ENCODE data around the gene VSIR.

VSIR gene

DNA sequence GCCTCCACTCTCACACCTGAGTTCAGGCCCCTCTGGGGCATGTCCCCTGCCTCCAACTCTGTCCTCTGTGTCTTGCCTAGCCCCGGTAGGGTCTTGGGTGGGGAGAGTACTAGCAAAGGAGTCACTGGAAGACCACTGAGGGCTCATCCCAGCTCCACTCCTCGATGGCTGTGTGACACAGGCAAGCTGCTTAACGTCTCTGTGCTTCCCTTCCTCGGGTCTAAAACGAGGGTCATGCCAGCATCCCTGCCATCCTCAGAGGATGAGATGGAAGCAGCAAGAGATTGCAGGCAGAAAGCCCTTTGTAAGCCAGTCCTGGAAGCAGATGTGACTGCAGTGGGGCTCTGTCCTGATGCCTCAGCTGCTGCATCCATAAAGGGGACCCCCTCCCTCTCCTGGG, 38.5 kb downstream of the VSIR start:
- no peak for DNase-seq (ENCODE audit: low read depth in 1 of 2, low spot score in 1 of 2)

DNA sequence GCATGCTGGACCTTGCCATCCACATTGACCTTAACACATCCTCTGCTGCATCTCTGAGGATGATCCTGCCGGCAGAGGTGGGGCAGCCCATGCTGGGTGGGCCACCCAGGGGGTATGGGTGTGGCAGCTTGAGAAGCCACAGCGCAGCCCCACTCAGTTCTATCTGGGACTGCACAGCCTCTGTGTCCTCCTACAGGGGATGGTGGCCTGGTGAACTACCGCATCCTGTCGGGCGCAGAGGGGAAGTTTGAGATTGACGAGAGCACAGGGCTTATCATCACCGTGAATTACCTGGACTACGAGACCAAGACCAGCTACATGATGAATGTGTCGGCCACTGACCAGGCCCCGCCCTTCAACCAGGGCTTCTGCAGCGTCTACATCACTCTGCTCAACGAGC, 41.5 kb downstream of the VSIR start:
- no peak for DNase-seq (ENCODE audit: low read depth in 1 of 2, low spot score in 1 of 2)

DNA sequence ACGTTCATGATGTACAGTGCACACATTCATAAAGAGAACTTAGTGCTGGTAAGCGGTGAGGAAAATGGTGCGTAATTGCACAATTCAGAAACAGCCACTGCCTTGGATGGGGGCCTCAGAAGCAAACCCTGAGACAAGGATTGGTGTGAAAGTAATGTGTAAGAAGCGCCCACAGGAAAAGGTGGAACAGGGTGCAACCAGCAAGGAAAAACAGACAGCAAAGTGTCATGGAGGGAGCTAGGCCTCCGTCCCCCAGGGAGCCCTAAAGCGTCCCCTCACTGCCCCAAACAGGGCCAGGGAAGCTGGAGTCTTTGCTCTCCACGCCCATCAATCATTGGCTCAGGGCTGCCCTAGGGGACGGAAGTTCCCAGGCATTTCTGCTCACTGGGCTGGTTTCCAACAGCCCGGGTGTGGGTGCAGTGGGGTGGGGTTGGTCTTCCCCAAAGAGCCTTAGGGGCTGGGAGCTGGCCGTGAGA, 44.1 kb downstream of the VSIR start:
- no peak for DNase-seq (ENCODE audit: low read depth in 1 of 2, low spot score in 1 of 2)

DNA sequence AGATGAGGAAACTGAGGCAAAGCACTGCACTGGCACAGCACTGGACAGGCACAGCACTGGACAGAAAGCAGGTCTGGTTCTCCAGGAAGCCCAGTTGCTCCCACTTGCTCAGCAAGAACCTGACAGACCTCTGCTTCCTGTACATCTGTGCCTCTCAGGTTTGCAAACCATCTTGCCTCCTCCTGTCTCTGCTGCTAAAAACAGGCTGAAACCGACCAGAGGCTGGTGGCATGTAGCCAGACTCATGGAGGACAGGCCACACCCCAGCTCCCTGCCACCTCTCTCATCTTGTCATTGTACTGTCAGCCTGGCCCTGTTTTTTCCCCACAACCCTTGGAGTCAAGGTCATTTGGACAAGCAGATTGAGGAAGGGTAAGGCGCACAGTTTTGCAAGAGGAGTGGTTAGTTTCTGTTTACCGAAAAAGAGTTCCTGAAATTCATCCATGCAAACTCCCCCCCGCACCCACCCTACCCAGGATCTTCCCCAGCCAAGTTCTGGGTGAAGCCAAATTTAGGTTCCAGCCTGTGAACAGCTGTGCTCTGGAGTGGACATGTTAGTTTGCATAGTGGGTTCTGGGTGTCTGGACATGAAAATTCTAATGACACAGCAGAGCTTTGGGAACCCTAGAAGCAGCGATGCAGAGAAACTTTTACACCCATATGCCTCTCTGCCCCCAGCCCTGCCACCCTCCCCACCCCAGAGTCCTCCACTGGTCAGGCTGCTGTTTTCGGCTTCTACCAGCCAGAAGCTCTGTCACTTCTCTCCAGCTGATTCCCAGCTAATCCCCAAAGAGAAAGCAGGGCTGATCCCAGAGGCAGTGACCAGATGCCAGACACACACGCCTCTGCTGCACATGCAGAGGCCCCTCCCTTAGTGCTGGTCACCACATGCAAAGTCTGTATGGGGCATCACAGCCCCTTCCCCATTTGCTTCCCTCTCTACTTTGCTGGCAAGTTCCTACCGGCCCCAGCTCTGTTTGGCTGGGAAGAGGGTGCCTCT, 45.3 kb downstream of the VSIR start:
- DNase-seq (ENCODE audit: low read depth in 1 of 2, low spot score in 1 of 2), result peak in 1 of 2 donors; percentile 57

DNA sequence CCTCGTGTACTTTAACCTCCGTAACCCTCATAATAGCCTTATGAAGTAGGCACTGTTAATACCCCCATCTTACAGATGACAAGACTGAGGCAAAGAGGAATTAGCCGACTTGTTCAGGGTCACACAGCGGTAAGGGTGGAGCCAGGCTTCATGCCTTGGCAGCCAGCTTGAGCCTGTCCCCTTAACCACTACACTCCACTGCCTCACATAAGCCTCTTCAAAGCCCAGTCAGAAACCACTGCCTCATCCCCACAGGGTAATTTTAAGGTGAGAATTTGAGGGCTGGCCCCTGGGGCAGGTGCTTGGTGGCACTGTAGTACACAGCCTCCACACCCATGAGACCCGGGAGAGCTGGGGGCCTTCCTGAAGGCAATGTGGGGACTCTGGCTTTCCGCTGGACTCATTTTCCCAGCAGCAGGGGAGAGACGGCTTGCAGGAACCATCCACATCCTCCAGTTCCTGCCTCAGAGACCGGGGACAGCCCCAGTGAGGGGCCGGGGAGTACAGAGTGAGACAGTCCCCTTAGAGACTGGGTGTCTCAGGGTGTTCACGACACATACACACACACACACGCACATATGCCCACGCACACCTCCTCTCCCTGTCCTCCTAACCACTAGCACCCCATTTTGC, 46.1 kb downstream of the VSIR start:
- peak in 1 of 2 donors; percentile 65 for DNase-seq (ENCODE audit: low read depth in 1 of 2, low spot score in 1 of 2)

DNA sequence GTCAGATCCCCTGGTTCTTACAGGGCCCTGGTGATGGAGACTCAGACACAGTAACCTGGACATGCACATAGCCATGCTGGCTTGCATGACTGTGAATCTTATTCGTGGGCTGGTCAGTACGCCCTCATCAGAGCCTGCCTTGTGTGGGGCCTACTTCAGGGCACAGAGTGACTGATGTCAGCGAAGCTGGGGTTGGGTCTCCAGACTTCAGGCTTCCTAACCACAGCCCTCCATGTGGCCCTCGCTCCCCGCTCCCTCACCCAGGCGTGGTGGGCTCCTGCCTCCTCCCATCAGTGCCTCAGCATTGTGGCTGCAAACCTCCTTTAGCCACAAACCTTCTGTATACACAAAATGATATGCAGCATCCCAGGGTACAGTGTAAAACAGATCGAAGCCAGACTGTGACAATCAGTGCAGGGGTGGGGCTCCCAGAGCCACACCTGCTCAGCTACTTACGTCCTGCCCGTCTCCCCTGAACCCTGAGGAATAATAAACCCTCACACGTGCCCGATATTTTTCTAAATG, 46.7 kb downstream of the VSIR start:
- peak in 1 of 2 donors; percentile 46 for DNase-seq (ENCODE audit: low read depth in 1 of 2, low spot score in 1 of 2)

DNA sequence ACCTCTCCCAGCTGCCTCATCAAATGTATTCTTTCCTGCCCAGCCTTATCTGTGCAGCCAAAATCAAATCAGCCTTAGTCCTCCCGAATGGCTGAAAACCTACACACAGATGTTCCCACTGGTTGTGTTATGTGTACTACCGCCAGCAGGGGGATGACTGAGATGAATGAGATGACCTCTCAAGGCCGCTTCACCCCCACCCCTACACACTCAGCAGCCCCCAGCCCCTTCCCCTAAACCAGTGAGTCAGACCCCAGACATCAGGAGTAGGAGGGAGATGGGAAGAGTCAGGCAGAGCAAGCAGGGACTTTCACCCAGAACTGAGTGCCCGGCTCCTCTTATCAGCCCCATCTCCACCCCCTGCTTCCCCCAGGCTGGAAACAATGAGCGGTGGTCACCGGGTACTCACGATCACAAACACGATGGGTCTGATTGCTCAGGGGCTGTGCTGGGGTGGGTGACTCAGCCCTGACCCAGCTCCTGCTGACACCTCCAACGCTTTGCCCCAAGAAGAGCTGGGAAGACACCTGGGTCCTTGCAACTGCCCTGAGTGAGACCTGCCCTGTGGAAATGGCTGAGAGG, 47.2 kb downstream of the VSIR start:
- peak in 1 of 2 donors; percentile 82 for DNase-seq (ENCODE audit: low read depth in 1 of 2, low spot score in 1 of 2)

DNA sequence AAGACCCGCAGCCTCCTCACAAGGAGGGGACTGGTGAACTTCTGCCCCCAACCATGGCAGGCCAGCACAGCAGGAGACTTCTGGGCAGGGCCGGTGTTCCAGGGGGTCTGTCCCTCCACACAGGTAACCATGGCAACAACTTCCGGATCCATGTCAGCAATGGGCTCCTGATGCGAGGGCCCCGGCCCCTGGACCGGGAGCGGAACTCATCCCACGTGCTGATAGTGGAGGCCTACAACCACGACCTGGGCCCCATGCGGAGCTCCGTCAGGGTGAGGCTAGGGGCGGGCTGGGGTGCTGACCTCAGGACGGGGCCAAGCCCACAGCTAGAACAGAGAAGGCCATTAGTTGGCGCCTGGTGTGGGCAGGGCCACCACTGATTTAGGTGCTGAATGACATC, 48.1 kb downstream of the VSIR start:
- DNase-seq (ENCODE audit: low read depth in 1 of 2, low spot score in 1 of 2), result no peak

DNA sequence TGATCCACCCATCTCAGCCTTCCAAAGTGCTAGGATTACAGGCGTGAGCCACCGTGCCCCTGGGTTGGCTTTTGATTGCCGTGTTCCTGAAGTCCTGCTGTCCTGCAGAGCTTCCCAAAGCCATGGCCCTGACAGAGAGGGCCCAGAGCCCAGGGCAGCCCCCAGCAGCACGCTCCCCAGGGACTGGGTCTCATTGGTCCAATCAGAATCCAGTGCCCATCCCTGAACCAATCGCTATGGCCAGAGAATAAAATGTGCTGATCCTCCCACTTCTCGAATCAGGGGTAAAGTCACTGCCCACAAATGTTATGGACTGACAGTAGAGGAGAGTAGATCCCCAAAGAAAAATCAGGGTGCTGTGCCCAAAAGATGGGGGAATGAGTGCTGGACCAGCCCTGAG, 48.8 kb downstream of the VSIR start:
- no peak for DNase-seq (ENCODE audit: low read depth in 1 of 2, low spot score in 1 of 2)

DNA sequence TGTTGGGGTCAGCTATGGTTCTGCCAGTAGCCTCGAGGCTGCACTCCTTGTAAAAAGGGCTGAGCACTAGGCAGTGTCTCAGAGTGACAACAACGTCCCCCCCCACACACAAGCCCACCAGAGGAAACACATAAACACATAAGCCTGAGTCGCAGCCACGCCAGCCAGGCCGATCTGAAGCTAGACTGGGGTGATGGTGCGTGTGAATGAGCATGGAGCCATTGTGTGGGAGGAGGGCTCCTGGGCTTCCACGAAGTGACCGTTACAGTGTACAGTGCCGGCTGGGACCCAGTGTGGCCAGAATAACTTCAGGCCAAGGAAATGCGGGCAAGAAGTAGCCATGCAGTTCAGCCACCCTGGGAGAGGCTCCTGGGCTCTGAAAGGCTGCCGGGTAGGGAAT, 50.0 kb downstream of the VSIR start:
- DNase-seq (ENCODE audit: low read depth in 1 of 2, low spot score in 1 of 2), result no peak

DNA sequence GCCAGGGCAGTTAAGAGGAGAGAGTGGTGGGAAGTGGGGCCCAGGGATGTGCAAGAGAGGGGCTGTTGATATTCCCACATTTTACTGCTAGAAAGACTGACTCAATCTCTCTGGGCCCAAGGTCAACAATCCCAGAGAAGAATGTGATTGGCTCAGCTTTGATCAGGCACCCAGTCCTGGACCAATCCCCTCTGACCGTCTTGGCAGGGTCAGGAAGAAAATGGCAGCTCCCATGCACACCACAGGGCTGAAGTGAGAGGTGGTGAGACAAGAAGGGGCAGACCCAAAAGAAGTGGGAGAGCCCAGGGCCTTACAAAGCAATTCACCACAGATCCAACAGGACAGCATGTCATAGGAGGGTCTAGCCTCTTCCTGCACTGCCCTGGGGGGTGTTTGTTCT, 50.5 kb downstream of the VSIR start:
- no peak for DNase-seq (ENCODE audit: low read depth in 1 of 2, low spot score in 1 of 2)

DNA sequence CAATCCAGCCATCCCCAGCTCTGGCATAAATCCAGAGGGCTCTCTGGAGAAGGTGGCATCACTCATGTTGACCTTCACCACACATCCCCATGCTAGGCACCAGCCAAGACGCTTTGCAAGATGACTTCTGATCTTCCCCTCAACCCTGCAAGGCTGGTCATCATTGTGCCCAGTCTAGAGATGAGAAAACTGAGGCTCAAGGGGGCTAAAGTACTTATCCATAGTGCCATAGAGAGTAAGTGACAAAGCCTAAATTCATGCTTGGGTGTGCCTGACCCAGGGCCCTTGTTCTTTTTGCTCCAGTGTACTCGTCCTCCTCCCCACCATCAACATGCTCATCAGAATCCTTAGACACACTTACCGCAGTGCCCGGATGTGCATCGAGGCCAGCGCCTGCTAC, 52.0 kb downstream of the VSIR start:
- DNase-seq (ENCODE audit: low read depth in 1 of 2, low spot score in 1 of 2), result no peak

DNA sequence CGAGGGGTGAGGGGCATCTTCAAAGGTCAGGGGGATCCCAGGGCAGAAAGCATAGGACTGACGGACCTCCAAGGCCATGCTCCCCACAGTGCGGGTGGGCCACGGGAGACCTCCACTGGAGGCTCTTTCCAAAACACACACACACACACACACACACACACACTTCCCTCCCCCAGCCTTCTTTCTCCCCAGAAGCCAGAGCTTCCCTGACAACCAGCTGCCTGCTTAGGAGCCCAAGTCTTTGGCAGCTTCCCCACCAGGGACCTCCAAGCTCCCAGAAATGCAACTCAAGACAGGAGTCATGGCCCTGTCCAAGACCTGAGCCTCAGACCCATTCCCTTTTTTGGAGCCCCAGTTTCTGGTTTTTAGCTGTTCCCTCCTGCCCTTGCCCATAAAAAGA, 53.0 kb downstream of the VSIR start:
- no peak for DNase-seq (ENCODE audit: low read depth in 1 of 2, low spot score in 1 of 2)

DNA sequence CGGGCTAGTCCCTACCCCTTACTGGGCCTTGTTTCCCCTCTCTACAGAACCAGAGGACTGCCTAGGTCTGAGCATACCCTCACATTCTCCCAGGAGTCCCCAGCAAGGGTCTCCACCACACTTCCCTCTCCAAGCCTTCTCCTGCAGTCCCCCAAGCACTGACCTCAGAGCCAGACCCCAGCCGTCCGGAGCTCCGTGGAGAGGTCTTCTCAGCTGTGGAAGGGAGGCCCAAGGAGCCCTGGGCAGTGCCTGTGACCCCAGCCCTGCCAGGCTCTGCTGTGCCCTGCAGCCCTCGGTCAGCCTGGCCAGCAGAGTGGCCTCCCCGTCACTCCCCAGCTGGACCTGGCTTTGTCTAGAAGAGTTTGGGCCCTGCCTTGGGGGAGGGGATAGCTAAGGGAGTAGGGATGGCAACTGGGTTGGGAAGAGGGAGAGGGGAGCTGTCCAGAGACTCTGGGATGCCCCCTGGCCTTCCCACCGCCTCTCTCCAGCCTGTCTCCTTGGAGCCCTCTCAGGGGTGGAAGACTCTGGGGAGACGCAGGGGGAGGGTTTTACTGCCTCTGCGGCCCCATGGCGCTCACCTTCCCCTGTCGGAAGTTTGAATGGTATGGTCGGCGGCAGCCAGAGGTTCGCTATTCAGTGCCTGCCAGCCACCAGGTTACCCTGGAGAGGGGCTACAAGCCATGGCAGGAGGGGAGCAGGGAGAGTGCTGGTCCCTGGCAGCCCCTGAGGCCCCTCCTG, 53.7 kb downstream of the VSIR start, which contains the start of gene C10orf105:
Gene C10orf105 (minus strand): TSS at position 315 of the 738 bp plus-strand sequence. CDS start 3,441 bp downstream, outside the sequence.
- DNase-seq (ENCODE audit: low read depth in 1 of 2, low spot score in 1 of 2), result no peak

DNA sequence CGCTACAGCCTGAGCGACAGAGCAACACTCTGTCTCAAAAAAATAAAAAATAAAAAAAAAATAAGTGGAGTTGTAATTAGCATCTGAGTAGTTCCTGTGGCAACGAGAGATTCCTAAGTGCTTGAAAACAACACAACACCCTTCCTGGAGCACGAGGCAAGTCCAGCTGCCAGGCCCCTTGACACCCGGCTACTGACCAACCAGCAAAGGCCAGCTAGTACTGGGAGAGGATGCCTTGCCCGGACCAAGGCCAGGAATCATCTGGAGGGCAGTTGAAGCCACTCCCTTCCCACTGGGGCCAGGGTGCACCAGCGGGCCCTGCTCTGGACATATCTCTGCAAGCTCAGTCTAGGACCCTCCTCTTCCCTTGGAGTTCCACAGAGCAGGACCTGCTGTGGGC, 54.3 kb downstream of the VSIR start:
- no peak for DNase-seq (ENCODE audit: low read depth in 1 of 2, low spot score in 1 of 2)

DNA sequence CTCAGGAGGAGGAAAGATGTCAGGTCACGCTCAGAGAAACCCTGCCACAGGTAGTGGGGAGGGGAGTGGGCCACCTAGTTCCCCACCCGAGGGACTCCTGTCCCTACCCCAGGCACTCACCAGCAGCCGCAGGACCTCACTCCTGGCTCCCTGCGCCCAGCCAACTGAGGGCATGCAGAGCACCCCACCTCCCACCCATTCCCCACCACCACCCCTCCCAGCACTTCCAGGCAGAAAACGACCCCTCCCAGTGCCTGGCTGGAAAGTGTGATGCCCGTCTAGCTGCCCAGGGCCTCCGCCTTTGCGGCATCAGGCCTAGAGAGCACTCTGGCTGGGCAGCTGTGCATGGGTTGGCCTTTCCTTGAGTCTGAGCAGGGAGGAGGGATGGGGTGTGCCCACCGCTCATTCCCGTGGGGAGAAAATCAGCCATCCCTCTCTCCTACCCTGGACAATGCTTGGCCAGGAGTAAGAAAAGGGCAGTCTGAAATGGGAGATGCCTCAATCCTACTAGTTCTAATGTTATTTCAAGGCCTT, 55.1 kb downstream of the VSIR start:
- no peak for DNase-seq (ENCODE audit: low read depth in 1 of 2, low spot score in 1 of 2)

DNA sequence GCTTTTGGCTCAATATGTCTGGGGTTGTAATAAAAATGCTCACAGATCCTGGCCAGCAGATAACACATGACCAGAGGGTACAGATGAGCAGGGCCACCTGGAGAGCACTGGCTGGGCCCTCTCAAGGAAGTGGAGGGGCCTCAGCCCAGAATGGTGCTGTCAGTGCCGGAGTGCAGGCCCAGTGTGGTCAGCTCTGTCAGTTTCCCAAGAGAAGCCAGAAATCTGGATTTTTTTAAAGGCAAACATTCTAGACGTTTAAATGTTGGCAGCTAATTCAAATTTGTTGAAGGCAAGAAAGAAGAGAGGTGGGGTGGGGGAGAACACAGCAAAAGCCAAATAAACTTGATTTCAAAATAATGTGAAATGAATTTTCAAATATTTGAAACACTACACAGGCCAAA, 55.8 kb downstream of the VSIR start:
- no peak for DNase-seq (ENCODE audit: low read depth in 1 of 2, low spot score in 1 of 2)

DNA sequence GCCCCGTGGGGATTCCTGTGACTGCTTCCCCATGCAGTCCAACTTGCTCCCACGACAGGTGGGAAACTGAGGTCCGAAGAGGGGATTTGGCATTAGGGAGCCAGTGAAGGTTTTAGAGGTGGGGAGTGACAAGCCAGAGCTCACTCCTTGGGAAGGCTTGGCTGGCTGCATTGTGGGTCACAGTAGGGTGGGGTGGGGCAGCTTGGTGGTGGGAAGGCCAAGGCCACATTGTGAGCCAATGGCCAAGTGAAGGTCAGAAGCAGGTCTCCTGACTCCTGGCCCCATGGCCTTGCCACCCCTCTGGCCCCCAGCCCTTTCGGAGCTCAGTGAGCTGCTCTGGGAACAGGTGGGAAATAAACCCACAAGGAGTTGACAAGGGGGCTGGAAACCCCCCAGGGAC, 56.3 kb downstream of the VSIR start:
- no peak for DNase-seq (ENCODE audit: low read depth in 1 of 2, low spot score in 1 of 2)

DNA sequence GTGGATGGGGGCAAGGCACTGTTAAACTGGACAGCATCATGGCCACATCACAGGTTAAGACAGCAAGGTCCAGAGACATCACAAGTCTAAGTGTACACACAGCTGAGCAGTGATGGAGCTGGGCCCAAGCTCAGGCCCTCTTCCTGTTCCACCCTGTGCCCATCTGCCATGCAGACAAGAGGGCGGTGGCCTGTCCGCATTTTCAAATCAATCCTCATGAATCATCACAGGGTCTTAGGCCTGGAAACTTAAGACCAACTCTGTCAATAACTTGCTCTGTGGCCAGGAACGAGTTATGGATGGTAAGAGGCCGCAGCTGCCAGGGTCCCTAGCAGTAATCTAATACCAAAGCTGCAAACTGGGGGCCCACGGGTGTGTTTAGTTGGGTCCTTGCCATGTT, 56.9 kb downstream of the VSIR start:
- DNase-seq (ENCODE audit: low read depth in 1 of 2, low spot score in 1 of 2), result no peak

DNA sequence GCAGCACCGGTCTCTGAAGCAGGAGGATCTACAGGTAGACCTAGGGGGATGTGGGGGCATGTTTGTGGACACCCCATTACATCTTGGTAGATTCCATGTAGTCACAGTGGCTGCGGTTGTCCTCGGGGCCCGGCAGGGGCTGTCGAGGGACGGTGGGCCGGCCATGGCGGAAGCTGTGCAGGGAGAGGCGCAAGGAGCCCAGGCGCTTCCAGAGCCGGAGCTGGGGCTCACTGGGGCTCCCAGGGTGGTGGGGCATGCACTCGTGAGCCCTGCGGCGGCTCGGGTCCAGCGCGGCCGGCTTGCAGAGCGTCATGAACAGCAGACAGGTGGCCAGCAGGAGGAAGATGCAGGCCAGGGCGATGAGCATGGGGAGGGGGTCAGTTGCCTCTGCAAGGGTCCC, 57.5 kb downstream of the VSIR start:
- DNase-seq (ENCODE audit: low read depth in 1 of 2, low spot score in 1 of 2), result no peak

DNA sequence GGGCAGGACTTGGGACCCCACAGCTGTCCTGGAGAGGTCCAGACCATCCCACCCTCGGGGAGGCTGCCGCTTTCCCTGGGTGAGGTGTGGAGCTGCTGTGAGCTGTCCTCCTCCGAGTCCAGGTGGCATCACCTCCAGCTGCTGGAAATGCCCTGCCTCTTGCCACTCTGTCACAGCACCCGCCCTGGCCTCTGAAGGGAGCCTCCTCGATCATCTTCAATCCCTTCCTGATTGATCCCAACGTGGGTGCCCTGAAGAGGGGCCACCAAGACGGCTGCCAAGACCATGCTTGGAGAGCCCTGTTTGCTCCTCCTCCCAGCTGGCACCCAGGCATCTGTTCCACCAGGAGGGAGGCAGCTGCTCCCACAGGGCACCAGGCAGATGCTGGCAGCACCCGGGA, 58.3 kb downstream of the VSIR start:
- DNase-seq (ENCODE audit: low read depth in 1 of 2, low spot score in 1 of 2), result no peak
